ENCODE data around the gene BORCS6. TPM values are rescaled to one million over a fixed set of nuclear protein-coding genes. Genes with fewer than 3 reads are reported as not detected.

The BORCS6 gene
- total RNA-seq, 4 donors from 2014 or later, result 8.8 to 16.5 (median 13.4) TPM

DNA sequence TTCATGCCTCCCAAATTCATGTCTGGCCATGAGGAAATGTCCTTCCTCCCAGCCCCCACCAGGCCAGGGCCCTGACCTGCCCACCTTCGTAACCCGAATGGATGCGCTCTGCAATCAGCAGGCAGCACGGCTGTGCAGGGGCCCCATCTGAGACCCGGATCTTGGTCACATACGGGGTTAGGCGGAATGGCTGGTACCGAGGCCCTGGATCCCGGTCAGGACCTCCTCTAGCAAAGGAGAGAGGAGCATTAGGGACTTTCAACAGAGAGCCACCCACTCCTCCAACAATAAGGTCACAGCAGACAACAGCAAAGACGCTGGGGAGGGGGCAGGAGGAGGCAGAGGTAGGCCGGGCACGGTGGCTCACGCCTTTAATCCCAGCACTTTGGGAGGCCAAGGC is 41.4 kb downstream of the BORCS6 start:
- H3K4me1 ChIP-seq, result peaks cover 22 to 88% (median 26%) of the 10 kb centered on the region in 3 donors
- H3K9me3 ChIP-seq, result no peaks in the 10 kb centered on the region
- H3K27ac ChIP-seq, result peak overlapping the region; percentile 1 to 100 (median 74)
- H3K4me3 ChIP-seq, result no peak overlapping the region
- peaks cover 71 to 83% (median 76%) of the 10 kb centered on the region in 3 donors for H3K36me3 ChIP-seq
- no peaks in the 10 kb centered on the region for H3K27me3 ChIP-seq
- TF ChIP-seq, protein P1, sequence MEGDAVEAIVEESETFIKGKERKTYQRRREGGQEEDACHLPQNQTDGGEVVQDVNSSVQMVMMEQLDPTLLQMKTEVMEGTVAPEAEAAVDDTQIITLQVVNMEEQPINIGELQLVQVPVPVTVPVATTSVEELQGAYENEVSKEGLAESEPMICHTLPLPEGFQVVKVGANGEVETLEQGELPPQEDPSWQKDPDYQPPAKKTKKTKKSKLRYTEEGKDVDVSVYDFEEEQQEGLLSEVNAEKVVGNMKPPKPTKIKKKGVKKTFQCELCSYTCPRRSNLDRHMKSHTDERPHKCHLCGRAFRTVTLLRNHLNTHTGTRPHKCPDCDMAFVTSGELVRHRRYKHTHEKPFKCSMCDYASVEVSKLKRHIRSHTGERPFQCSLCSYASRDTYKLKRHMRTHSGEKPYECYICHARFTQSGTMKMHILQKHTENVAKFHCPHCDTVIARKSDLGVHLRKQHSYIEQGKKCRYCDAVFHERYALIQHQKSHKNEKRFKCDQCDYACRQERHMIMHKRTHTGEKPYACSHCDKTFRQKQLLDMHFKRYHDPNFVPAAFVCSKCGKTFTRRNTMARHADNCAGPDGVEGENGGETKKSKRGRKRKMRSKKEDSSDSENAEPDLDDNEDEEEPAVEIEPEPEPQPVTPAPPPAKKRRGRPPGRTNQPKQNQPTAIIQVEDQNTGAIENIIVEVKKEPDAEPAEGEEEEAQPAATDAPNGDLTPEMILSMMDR (IDR thresholded peaks at IDR 0.05), result no peak
- no peak for TF ChIP-seq POLR2A (IDR thresholded peaks at IDR 0.05)
- WGBS, 2 donors, result 80 to 85% methylated on average over 1 to 6 of the region's 13 CpGs
- no peak for DNase-seq
- intact Hi-C loops (cut with DNase I), result no loop called here

DNA sequence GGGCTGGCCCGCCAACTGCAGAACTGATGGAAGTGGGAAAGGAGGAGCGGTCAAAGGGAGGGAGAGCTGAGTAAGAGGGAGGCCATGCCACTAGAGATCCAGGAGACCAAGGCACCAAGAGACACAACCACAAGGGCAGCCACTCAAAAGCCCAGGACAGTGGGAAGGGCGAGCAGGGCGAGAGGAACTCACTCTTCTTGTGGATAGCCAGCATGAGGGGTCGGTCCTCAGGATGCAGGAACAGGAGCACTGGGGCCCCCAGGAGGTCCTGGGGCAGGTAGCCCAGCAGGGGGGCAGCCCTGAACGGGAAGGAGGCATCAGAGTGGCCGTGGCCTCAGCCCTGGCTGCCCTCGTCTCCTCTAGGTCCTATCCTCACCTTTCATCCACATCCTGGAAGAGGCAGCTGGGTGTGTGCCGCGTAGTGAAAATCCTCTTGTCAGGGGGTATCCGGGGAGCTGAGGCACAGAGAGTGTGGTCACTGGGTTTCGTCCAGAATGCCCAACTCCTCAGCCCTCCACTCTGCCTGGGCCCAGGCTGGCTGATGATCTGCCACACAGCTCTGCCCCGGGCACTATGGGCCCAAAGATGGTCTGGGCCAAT is 42.1 kb downstream of the BORCS6 start:
- no peak for DNase-seq
- H3K36me3 ChIP-seq, result peaks cover 77 to 85% (median 78%) of the 10 kb centered on the region in 3 donors
- H3K27me3 ChIP-seq, result no peaks in the 10 kb centered on the region
- TF ChIP-seq POLR2A (IDR thresholded peaks at IDR 0.05), result no peak
- TF ChIP-seq, protein P1 (IDR thresholded peaks at IDR 0.05), result no peak
- 89 to 96% methylated on average over 3 to 13 of the region's 13 CpGs for WGBS, 2 donors
- no peak overlapping the region for H3K4me3 ChIP-seq
- intact Hi-C loops (cut with DNase I), result no loop called here
- peak overlapping the region in 3 of 4 donors; percentile 48 to 100 (median 99) for H3K27ac ChIP-seq
- no peaks in the 10 kb centered on the region for H3K9me3 ChIP-seq
- peaks cover 16 to 85% (median 20%) of the 10 kb centered on the region in 3 donors for H3K4me1 ChIP-seq

DNA sequence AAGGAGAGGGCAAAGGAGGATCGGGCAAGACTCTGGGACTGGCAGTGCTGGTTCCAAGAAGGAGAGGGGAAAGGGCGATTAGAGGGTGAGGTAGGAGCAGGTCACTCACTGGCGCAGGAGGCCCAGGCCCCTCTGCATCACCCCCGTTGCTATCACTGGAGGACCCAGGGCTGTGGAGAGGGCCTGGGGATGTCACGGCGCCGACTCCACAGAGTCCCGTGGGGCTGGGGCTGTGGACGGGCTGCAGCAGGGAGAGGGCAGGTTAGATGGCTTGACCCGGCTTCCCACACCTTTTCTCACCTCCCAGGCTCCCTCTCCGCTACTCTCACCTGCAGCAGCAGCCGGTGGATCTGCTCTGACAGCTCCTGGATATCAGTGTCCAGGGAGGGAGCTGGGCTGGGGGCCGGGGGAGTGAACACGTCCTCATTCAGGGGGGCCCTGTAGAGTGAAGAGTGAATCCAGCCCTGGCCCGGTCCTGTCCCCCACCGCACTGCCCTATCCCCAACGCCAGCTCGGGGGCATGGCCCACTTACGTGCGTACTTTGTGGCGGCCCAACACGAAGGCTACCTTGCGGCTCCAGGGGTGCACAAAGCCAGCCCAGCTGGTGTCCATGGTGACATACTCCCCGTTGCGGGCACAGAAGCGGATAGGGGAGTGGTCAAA is 42.7 kb downstream of the BORCS6 start:
- Histone ChIP-seq H3K4me3 (no peak overlapping the region), H3K4me1 (peaks cover 11 to 85% (median 16%) of the 10 kb centered on the region in 3 donors), H3K36me3 (peaks cover 83 to 88% (median 83%) of the 10 kb centered on the region in 3 donors), H3K9me3 (no peaks in the 10 kb centered on the region), H3K27ac (peak overlapping the region; percentile 20 to 100 (median 74)), H3K27me3 (no peaks in the 10 kb centered on the region)
- 92 to 93% methylated on average over 8 to 21 of the region's 26 CpGs for WGBS, 2 donors
- DNase-seq, result no peak
- intact Hi-C loops (cut with DNase I), result no loop called here
- no peak for TF ChIP-seq POLR2A (IDR thresholded peaks at IDR 0.05)
- TF ChIP-seq, protein P1 (IDR thresholded peaks at IDR 0.05), result no peak

DNA sequence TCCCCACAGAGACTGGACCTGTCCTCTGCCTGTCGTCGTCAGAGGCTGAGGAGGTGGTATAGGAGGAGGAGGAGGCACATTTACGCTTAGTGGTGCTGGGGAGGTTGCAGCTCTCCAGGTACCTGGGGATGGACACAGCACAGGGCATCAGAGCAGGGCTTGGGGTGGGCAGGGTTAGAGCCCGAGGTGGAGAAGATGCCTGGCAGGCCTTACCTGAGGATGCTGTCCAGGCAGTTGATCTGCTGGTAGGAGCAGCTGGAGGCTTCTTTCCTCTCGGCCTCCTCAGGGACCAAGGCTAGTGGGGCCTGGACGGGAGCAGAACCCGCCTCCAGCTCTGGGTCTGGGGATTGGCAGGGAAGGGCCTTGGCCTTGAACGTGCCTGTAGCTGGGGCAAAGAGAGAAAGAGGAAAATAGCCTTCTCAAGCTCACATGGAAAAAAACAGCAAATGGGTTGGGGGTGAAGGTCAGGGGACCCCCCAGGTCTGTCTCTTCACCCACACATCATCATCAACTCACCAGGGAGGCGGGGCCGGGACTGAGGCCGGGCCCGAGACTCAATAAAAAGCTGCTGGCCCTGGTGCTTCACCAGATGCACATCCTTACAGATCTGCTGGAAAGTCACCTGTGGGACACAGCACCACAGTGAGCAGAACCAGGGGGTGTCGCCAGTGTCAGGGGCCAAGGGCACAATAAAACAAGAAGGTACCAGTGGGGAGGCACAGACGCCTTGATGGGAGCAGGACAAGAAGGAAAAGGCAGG is 43.4 kb downstream of the BORCS6 start:
- H3K4me1 ChIP-seq, result peaks cover 11 to 86% (median 16%) of the 10 kb centered on the region in 3 donors
- no peak overlapping the region for H3K4me3 ChIP-seq
- 89 to 93% methylated on average over 9 to 11 of the region's 14 CpGs for WGBS, 2 donors
- no peaks in the 10 kb centered on the region for H3K27me3 ChIP-seq
- peaks cover 90 to 95% (median 91%) of the 10 kb centered on the region in 3 donors for H3K36me3 ChIP-seq
- TF ChIP-seq POLR2A (IDR thresholded peaks at IDR 0.05), result no peak
- TF ChIP-seq, protein P1 (IDR thresholded peaks at IDR 0.05), result no peak
- H3K27ac ChIP-seq, result peak overlapping the region in 3 of 4 donors; percentile 48 to 100 (median 99)
- H3K9me3 ChIP-seq, result no peaks in the 10 kb centered on the region
- DNase-seq, result no peak
- intact Hi-C loops (cut with DNase I), result no loop called here

All from esophagus squamous epithelium (tissue), 5 donors.